WERI-Rb-1 (cell line): Measurements from ENCODE around the gene IL15.
"Not testable (repeated sequence)": the region's sequence is repeated elsewhere in the genome, so short reads cannot be mapped to it uniquely, and the experiment has no call there.

Source experiments
- DNase-seq: peaks from one replicate; pipeline ENCODE4 v3.0.0-alpha.2; 2020
- H3K27ac ChIP-seq: fragments of 250-450 bp; sonication (Bioruptor Pico); 2 replicates; pipeline ENCODE4 v1.5.1; 2020; ENCODE audit warnings: mild to moderate bottlenecking, moderate library complexity
- H3K27me3 ChIP-seq: fragments of 250-450 bp; sonication (Bioruptor Pico); 2 replicates; pipeline ENCODE4 v1.5.1; 2021; ENCODE audit warnings: mild to moderate bottlenecking, low read depth, moderate library complexity; ENCODE audit not compliant: insufficient read depth, severe bottlenecking
- H3K36me3 ChIP-seq: fragments of 250-450 bp; sonication (Bioruptor Pico); 2 replicates; pipeline ENCODE4 v1.5.1; 2020; ENCODE audit warnings: mild to moderate bottlenecking, moderate library complexity
- H3K4me3 ChIP-seq: 2 replicates; pipeline ENCODE4 v1.5.1; 2011; ENCODE audit warnings: low read depth, mild to moderate bottlenecking, control low read depth, low read length
- H3K9me3 ChIP-seq: fragments of 250-450 bp; sonication (Bioruptor Pico); 2 replicates; pipeline ENCODE4 v1.5.1; 2021; ENCODE audit warnings: mild to moderate bottlenecking, moderate library complexity; ENCODE audit not compliant: severe bottlenecking
- CTCF ChIP-seq: IDR thresholded peaks from 2 replicates; pipeline ENCODE4 v1.5.1; 2011; ENCODE audit warnings: low read depth, mild to moderate bottlenecking, control low read depth, inconsistent platforms, low read length

Gene IL15

GRCh38 chr4:141636082-141636770 is at the start of gene IL15:
IL15 (plus strand) TSS chr4:141636583; CDS start chr4:141719465, 82,882 bp downstream.
- Histone ChIP-seq H3K27me3 (peaks cover 5% of the 10 kb centered on the region), H3K27ac (no peak within 1 kb of the TSS), H3K36me3 (no peaks in the 10 kb centered on the region), H3K9me3 (no peaks in the 10 kb centered on the region), H3K4me3 (peak within 1 kb of the TSS; percentile 73)
- TF ChIP-seq CTCF = no peak
- peak; percentile 44 for DNase-seq

GRCh38 chr4:141587897-141588296 is 48.5 kb upstream of the IL15 start:
- TF ChIP-seq CTCF = no peak
- DNase-seq = no peak
- Histone ChIP-seq H3K36me3 (no peaks in the 10 kb centered on the region), H3K27me3 (no peaks in the 10 kb centered on the region), H3K9me3 (peaks cover 3% of the 10 kb centered on the region), H3K4me3 (no peak overlapping the region), H3K27ac (no peak overlapping the region)

GRCh38 chr4:141595531-141595930 is 40.9 kb upstream of the IL15 start:
- TF ChIP-seq CTCF = no peak
- no peak overlapping the region for H3K27ac ChIP-seq
- H3K4me3 ChIP-seq = no peak overlapping the region
- H3K27me3 ChIP-seq = no peaks in the 10 kb centered on the region
- H3K9me3 ChIP-seq = peaks cover 3% of the 10 kb centered on the region
- no peak for DNase-seq
- no peaks in the 10 kb centered on the region for H3K36me3 ChIP-seq

- no peak overlapping the region for H3K4me3 ChIP-seq
- H3K9me3 ChIP-seq = no peaks in the 10 kb centered on the region
- no peak overlapping the region for H3K27ac ChIP-seq
- no peak for TF ChIP-seq CTCF
- H3K27me3 ChIP-seq = no peaks in the 10 kb centered on the region
- no peak for DNase-seq
- no peaks in the 10 kb centered on the region for H3K36me3 ChIP-seq
Measured at GRCh38 chr4:141599853-141600252, 36.5 kb upstream of the IL15 start.

GRCh38 chr4:141604683-141605082 is 31.7 kb upstream of the IL15 start:
- not testable (repeated sequence) for H3K9me3 ChIP-seq, H3K36me3 ChIP-seq, DNase-seq, H3K4me3 ChIP-seq, H3K27me3 ChIP-seq, H3K27ac ChIP-seq

GRCh38 chr4:141605425-141605856 is 30.9 kb upstream of the IL15 start:
- TF ChIP-seq CTCF = no peak
- no peak overlapping the region for H3K27ac ChIP-seq
- no peak for DNase-seq
- no peaks in the 10 kb centered on the region for H3K9me3 ChIP-seq
- H3K27me3 ChIP-seq = no peaks in the 10 kb centered on the region
- H3K36me3 ChIP-seq = no peaks in the 10 kb centered on the region
- no peak overlapping the region for H3K4me3 ChIP-seq
